SK-N-SH treated with all-trans-retinoic acid at 6 μM for 48 hours (cell line): ENCODE results near the gene MSRB1.

Experiments
- ATAC-seq: fragments of 200-7000 bp; cut with Tn5 transposase; 3 replicates; pipeline ENCODE4 v1.9.1; 2020; ENCODE audit warnings: mild to moderate bottlenecking, moderate library complexity
- ARNTL ChIP-seq: fragments of 450-650 bp; formaldehyde crosslinking; IDR thresholded peaks from 2 replicates; pipeline ENCODE4 v1.5.0; 2020; ENCODE audit warnings: low read depth, mild to moderate bottlenecking, moderate library complexity, borderline replicate concordance
- BACH2 ChIP-seq: fragments of 250-450 bp; sonication (Bioruptor Pico); IDR thresholded peaks from 2 replicates; pipeline ENCODE4 v1.9.0; 2021; ENCODE audit warnings: mild to moderate bottlenecking, borderline replicate concordance
- GLIS3 ChIP-seq: fragments of 250-450 bp; sonication (Bioruptor Pico); IDR thresholded peaks from 2 replicates; pipeline ENCODE4 v1.5.0; 2020; ENCODE audit warnings: mild to moderate bottlenecking, moderate library complexity
- ISL1 ChIP-seq: fragments of 250-450 bp; sonication (Bioruptor Pico); IDR thresholded peaks from 2 replicates; pipeline ENCODE4 v2.1.2; 2022; ENCODE audit warnings: mild to moderate bottlenecking, moderate library complexity
- PPARA ChIP-seq: fragments of 250-450 bp; sonication (Bioruptor Pico); IDR thresholded peaks from 2 replicates; pipeline ENCODE4 v1.5.0; 2020; ENCODE audit warnings: mild to moderate bottlenecking, borderline replicate concordance
- RARB ChIP-seq: fragments of 250-450 bp; sonication (Bioruptor Pico); IDR thresholded peaks from 2 replicates; pipeline ENCODE4 v1.8.0; 2021; ENCODE audit warnings: mild to moderate bottlenecking, moderate library complexity
- TOX ChIP-seq: fragments of 250-450 bp; sonication (Bioruptor Pico); IDR thresholded peaks from 2 replicates; pipeline ENCODE4 v1.8.0; 2021; ENCODE audit warnings: mild to moderate bottlenecking, moderate library complexity, borderline replicate concordance
- ZC3H10 ChIP-seq: fragments of 250-450 bp; sonication (Bioruptor Pico); IDR thresholded peaks from 2 replicates; pipeline ENCODE4 v1.5.1; 2021; ENCODE audit warnings: mild to moderate bottlenecking, moderate library complexity
- ZFP30 ChIP-seq: fragments of 450-650 bp; formaldehyde crosslinking; IDR thresholded peaks from 2 replicates; pipeline ENCODE4 v1.5.0; 2022; ENCODE audit warnings: mild to moderate bottlenecking, moderate library complexity
- ZNF565 ChIP-seq: fragments of 450-650 bp; formaldehyde crosslinking; conservative IDR thresholded peaks from 2 replicates; pipeline ENCODE4 v1.5.0; 2020; ENCODE audit warnings: low read depth, mild to moderate bottlenecking, moderate library complexity
- ZNF70 ChIP-seq: fragments of 450-650 bp; formaldehyde crosslinking; IDR thresholded peaks from 2 replicates; pipeline ENCODE4 v1.5.0; 2020; ENCODE audit warnings: mild to moderate bottlenecking, moderate library complexity
- ZNF8 ChIP-seq: fragments of 450-650 bp; formaldehyde crosslinking; IDR thresholded peaks from 2 replicates; pipeline ENCODE4 v1.5.0; 2020; ENCODE audit warnings: mild to moderate bottlenecking, moderate library complexity
- TF ChIP-seq, protein P1 (sequence below): fragments of 250-450 bp; sonication (Bioruptor Pico); IDR thresholded peaks from 2 replicates; pipeline ENCODE4 v1.8.0; 2021; ENCODE audit warnings: low read depth, mild to moderate bottlenecking, moderate library complexity, borderline replicate concordance
- TF ChIP-seq, protein P2 (sequence below): fragments of 250-450 bp; sonication (Bioruptor Pico); IDR thresholded peaks from 2 replicates; pipeline ENCODE4 v1.5.1; 2020; ENCODE audit warnings: low read depth, mild to moderate bottlenecking, moderate library complexity
- TF ChIP-seq, protein P3 (sequence below): fragments of 250-450 bp; sonication (Bioruptor Pico); IDR thresholded peaks from 2 replicates; pipeline ENCODE4 v1.5.0; 2020; ENCODE audit warnings: mild to moderate bottlenecking, moderate library complexity
- TF ChIP-seq, protein P4 (sequence below): fragments of 250-450 bp; sonication (Bioruptor Pico); IDR thresholded peaks from 2 replicates; pipeline ENCODE4 v1.8.0; 2020; ENCODE audit warnings: mild to moderate bottlenecking, moderate library complexity, borderline replicate concordance
- TF ChIP-seq, protein P5 (sequence below): fragments of 250-450 bp; sonication (Bioruptor Pico); IDR thresholded peaks from 2 replicates; pipeline ENCODE4 v1.5.1; 2021; ENCODE audit warnings: mild to moderate bottlenecking, moderate library complexity

The MSRB1 gene

DNA sequence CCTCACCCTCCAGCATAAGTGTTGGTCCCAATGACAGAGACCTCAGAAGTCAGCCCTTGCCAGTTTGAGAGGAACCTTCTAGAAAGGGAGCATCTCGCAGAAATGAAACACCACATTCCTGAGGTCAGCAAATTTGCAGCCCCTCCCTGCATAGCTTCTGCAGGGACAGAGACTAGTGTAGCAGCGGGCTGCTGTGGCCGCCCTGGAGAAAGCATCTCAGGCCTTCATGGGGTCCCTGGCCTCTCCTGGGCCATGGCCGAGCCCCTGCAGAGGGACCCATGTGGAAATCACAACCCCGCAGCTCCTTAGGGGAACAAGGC lies 36.2 kb downstream of the MSRB1 start:
- TF ChIP-seq TOX (CRISPR knock-in tag) (no peak), PPARA (CRISPR knock-in tag) (no peak), ARNTL (CRISPR knock-in tag) (no peak), ZNF70 (CRISPR knock-in tag) (no peak), ZNF565 (no peak), GLIS3 (CRISPR knock-in tag) (no peak), BACH2 (CRISPR knock-in tag) (no peak), ZNF8 (no peak), ISL1 (CRISPR knock-in tag) (no peak), RARB (CRISPR knock-in tag) (no peak), ZFP30 (no peak), ZC3H10 (CRISPR knock-in tag) (no peak)
- TF ChIP-seq, protein P1, sequence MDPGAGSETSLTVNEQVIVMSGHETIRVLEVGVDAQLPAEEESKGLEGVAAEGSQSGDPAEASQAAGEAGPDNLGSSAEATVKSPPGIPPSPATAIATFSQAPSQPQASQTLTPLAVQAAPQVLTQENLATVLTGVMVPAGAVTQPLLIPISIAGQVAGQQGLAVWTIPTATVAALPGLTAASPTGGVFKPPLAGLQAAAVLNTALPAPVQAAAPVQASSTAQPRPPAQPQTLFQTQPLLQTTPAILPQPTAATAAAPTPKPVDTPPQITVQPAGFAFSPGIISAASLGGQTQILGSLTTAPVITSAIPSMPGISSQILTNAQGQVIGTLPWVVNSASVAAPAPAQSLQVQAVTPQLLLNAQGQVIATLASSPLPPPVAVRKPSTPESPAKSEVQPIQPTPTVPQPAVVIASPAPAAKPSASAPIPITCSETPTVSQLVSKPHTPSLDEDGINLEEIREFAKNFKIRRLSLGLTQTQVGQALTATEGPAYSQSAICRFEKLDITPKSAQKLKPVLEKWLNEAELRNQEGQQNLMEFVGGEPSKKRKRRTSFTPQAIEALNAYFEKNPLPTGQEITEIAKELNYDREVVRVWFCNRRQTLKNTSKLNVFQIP, result no peak
- TF ChIP-seq, protein P2, sequence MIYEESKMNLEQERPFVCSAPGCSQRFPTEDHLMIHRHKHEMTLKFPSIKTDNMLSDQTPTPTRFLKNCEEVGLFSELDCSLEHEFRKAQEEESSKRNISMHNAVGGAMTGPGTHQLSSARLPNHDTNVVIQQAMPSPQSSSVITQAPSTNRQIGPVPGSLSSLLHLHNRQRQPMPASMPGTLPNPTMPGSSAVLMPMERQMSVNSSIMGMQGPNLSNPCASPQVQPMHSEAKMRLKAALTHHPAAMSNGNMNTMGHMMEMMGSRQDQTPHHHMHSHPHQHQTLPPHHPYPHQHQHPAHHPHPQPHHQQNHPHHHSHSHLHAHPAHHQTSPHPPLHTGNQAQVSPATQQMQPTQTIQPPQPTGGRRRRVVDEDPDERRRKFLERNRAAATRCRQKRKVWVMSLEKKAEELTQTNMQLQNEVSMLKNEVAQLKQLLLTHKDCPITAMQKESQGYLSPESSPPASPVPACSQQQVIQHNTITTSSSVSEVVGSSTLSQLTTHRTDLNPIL (CRISPR knock-in tag), result no peak
- TF ChIP-seq, protein P3, sequence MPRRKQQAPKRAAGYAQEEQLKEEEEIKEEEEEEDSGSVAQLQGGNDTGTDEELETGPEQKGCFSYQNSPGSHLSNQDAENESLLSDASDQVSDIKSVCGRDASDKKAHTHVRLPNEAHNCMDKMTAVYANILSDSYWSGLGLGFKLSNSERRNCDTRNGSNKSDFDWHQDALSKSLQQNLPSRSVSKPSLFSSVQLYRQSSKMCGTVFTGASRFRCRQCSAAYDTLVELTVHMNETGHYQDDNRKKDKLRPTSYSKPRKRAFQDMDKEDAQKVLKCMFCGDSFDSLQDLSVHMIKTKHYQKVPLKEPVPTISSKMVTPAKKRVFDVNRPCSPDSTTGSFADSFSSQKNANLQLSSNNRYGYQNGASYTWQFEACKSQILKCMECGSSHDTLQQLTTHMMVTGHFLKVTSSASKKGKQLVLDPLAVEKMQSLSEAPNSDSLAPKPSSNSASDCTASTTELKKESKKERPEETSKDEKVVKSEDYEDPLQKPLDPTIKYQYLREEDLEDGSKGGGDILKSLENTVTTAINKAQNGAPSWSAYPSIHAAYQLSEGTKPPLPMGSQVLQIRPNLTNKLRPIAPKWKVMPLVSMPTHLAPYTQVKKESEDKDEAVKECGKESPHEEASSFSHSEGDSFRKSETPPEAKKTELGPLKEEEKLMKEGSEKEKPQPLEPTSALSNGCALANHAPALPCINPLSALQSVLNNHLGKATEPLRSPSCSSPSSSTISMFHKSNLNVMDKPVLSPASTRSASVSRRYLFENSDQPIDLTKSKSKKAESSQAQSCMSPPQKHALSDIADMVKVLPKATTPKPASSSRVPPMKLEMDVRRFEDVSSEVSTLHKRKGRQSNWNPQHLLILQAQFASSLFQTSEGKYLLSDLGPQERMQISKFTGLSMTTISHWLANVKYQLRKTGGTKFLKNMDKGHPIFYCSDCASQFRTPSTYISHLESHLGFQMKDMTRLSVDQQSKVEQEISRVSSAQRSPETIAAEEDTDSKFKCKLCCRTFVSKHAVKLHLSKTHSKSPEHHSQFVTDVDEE, result no peak
- TF ChIP-seq, protein P4, sequence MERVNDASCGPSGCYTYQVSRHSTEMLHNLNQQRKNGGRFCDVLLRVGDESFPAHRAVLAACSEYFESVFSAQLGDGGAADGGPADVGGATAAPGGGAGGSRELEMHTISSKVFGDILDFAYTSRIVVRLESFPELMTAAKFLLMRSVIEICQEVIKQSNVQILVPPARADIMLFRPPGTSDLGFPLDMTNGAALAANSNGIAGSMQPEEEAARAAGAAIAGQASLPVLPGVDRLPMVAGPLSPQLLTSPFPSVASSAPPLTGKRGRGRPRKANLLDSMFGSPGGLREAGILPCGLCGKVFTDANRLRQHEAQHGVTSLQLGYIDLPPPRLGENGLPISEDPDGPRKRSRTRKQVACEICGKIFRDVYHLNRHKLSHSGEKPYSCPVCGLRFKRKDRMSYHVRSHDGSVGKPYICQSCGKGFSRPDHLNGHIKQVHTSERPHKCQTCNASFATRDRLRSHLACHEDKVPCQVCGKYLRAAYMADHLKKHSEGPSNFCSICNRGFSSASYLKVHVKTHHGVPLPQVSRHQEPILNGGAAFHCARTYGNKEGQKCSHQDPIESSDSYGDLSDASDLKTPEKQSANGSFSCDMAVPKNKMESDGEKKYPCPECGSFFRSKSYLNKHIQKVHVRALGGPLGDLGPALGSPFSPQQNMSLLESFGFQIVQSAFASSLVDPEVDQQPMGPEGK (CRISPR knock-in tag), result no peak
- no peak for ATAC-seq

DNA sequence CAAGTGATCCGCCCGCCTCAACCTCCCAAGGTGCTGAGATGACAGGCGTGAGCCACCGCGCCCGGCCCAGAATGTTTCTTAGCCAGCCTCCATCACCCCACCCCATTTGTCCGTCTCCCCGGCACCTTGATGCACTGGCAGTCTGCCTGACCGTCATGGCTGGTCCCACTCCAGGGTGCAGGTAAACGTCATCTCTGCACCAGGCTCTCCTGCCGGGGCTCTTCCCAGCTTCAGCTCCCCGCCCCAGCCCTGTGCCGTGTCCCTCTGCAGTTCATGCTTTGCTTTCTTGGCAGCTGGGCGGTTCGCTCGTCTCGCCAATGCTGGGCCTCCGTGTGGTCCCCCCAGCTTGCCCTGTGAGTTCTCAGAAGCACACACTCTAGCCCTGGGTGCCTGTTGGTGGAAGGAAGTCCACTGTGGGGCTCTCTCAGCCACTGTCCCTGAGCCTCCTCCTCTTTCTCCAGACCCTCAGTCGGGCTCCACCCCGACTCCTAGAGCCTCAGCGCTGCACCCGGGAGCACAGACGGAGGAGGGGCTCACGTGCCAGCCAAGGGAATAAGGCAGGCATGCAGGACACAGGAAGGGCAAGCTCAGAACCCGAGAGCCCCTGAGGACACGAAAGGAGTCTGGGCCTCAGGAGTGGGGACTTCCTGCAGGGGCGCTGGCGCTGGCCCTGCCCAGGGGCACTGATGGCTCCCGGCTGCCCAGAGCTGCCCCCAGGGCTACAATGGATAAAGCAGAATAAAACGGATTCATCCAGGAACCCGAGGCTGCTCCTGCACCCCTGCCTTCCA lies 36.7 kb downstream of the MSRB1 start:
- TF ChIP-seq, protein P5, sequence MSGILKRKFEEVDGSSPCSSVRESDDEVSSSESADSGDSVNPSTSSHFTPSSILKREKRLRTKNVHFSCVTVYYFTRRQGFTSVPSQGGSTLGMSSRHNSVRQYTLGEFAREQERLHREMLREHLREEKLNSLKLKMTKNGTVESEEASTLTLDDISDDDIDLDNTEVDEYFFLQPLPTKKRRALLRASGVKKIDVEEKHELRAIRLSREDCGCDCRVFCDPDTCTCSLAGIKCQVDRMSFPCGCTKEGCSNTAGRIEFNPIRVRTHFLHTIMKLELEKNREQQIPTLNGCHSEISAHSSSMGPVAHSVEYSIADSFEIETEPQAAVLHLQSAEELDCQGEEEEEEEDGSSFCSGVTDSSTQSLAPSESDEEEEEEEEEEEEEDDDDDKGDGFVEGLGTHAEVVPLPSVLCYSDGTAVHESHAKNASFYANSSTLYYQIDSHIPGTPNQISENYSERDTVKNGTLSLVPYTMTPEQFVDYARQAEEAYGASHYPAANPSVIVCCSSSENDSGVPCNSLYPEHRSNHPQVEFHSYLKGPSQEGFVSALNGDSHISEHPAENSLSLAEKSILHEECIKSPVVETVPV, result no peak
- TF ChIP-seq PPARA (CRISPR knock-in tag), result no peak
- TF ChIP-seq, protein P3, result no peak
- TF ChIP-seq TOX (CRISPR knock-in tag), result no peak
- TF ChIP-seq GLIS3 (CRISPR knock-in tag), result no peak
- TF ChIP-seq ZNF565, result no peak
- TF ChIP-seq, protein P1, result no peak

More for the DNA sequence above, 36.7 kb downstream of the MSRB1 start:
- ATAC-seq, result no peak
